Natural killer cell (primary cell): Measurements from ENCODE around the gene TXNDC11. TPM values are rescaled to one million over a fixed set of nuclear protein-coding genes. Genes with fewer than 3 reads are reported as not detected.

Experiments
- ATAC-seq, 3 donors: fragments of 150-1000 bp in 2 of 3; fragments of 200-7000 bp in 1 of 3; cut with Tn5 transposase; 1 replicate in 1 of 3; 2 replicates in 2 of 3; pipeline ENCODE4 v1.10.0; 2021; ENCODE audit warnings: mild to moderate bottlenecking in 2 of 3, moderate library complexity in 2 of 3
- DNase-seq, 2 donors: peaks; one replicate each; pipeline versions ENCODE4 v3.0.0 to v3.0.0-alpha.2; 2013 to 2021; ENCODE audit warnings: mixed read lengths in 1 of 2
- H3K27ac ChIP-seq: one replicate; pipeline ENCODE4 v1.5.1; 2013; ENCODE audit warnings: mild to moderate bottlenecking, low read length
- H3K27me3 ChIP-seq: one replicate; pipeline ENCODE4 v1.6.1; 2013; ENCODE audit warnings: low read length; ENCODE audit not compliant: control insufficient read depth, insufficient read depth
- H3K36me3 ChIP-seq: one replicate; pipeline ENCODE4 v1.6.1; 2013; ENCODE audit warnings: low read length; ENCODE audit not compliant: control insufficient read depth, insufficient read depth
- H3K4me1 ChIP-seq: one replicate; pipeline ENCODE4 v1.6.1; 2013; ENCODE audit warnings: low read length; ENCODE audit not compliant: control insufficient read depth, insufficient read depth
- H3K4me3 ChIP-seq: one replicate; pipeline ENCODE4 v1.5.1; 2013; ENCODE audit warnings: low read length
- H3K9me3 ChIP-seq: one replicate; pipeline ENCODE4 v1.6.1; 2013; ENCODE audit warnings: low read length; ENCODE audit not compliant: control insufficient read depth, insufficient read depth
- H3K27ac Mint-ChIP-seq, 2 donors: one replicate each; pipeline ENCODE4 v1.8.0; 2022; ENCODE audit warnings: mild to moderate bottlenecking in 2 of 2, mixed read lengths in 2 of 2, moderate library complexity in 1 of 2
- H3K27me3 Mint-ChIP-seq, 2 donors: one replicate each; pipeline ENCODE4 v1.8.0; 2022; ENCODE audit warnings: low read depth in 2 of 2, mixed read lengths in 2 of 2
- H3K36me3 Mint-ChIP-seq: one replicate; pipeline ENCODE4 v1.8.0; 2022; ENCODE audit warnings: mixed read lengths
- H3K4me1 Mint-ChIP-seq, 2 donors: one replicate each; pipeline ENCODE4 v1.8.0; 2022; ENCODE audit warnings: mixed read lengths in 2 of 2
- H3K4me3 Mint-ChIP-seq: one replicate; pipeline ENCODE4 v1.8.0; 2022; ENCODE audit warnings: mild to moderate bottlenecking, moderate library complexity, mixed read lengths
- H3K9me3 Mint-ChIP-seq, 2 donors: one replicate each; pipeline ENCODE4 v1.8.0; 2022; ENCODE audit warnings: mixed read lengths in 2 of 2
- CTCF ChIP-seq: fragments of 200-600 bp; IDR thresholded peaks from one replicate; pipeline ENCODE4 v1.8.0; 2022; ENCODE audit warnings: antibody characterized with exemption
- WGBS: methylation state at CpG from one replicate; pipeline ENCODE4 v1.1.7; 2013; ENCODE audit warnings: missing lambda C conversion rate; ENCODE audit not compliant: insufficient coverage; 5-methylcytosine and 5-hydroxymethylcytosine counted together
- intact Hi-C: fragments of 100-400 bp; cut with micrococcal nuclease; formaldehyde crosslinking; loops from one replicate; pipeline ENCODE4 v1.14.2; 2022
- total RNA-seq, 4 donors: library from RNA; stranded (reverse); fragments of 120-200 nt in 1 of 4; gene quantifications; one replicate each; pipeline versions ENCODE4 v1.2.3 to v1.2.4, GENCODE V29; 2013 to 2022

The TXNDC11 gene
- total RNA-seq, 3 donors from 2014 or later (not counting 1 experiment from before 2014, with no cell fraction given): 63.4 to 99.2 (median 68.9) TPM

GRCh38 chr16:11650641-11651591 is 91.7 kb downstream of the TXNDC11 start:
- DNase-seq (no peak), ATAC-seq (no peak)
- Histone ChIP-seq H3K4me3 (no peak overlapping the region), H3K36me3 (no peaks in the 10 kb centered on the region), H3K4me1 (peaks cover 22% of the 10 kb centered on the region), H3K27ac (no peak overlapping the region), H3K9me3 (no peaks in the 10 kb centered on the region), H3K27me3 (peaks cover 4% of the 10 kb centered on the region)
- no peak for TF ChIP-seq CTCF
- H3K4me1 Mint-ChIP-seq: peaks cover 10 to 18% of the 10 kb centered on the region in 2 donors
- 90% methylated on average over 18 of the region's 18 CpGs for WGBS
- no peak overlapping the region for H3K4me3 Mint-ChIP-seq
- no peak overlapping the region for H3K27ac Mint-ChIP-seq
- H3K27me3 Mint-ChIP-seq: peaks cover 19 to 29% of the 10 kb centered on the region in 2 donors
- intact Hi-C loops: no loop called here
- H3K9me3 Mint-ChIP-seq: no peaks in the 10 kb centered on the region
- H3K36me3 Mint-ChIP-seq: no peaks in the 10 kb centered on the region

GRCh38 chr16:11649276-11649675 is 93.4 kb downstream of the TXNDC11 start:
- H3K27ac Mint-ChIP-seq: no peak overlapping the region

GRCh38 chr16:11642765-11643116 is 99.9 kb downstream of the TXNDC11 start:
- no peaks in the 10 kb centered on the region for H3K9me3 Mint-ChIP-seq
- Histone ChIP-seq H3K36me3 (no peaks in the 10 kb centered on the region), H3K4me3 (no peak overlapping the region), H3K4me1 (peaks cover 24% of the 10 kb centered on the region), H3K9me3 (no peaks in the 10 kb centered on the region), H3K27me3 (no peaks in the 10 kb centered on the region), H3K27ac (no peak overlapping the region)
- 50% methylated on average over 1 of the region's 4 CpGs for WGBS
- no peaks in the 10 kb centered on the region for H3K36me3 Mint-ChIP-seq
- TF ChIP-seq CTCF: no peak
- ATAC-seq: no peak
- no peak overlapping the region for H3K4me3 Mint-ChIP-seq
- no peak for DNase-seq
- peaks cover 18 to 23% of the 10 kb centered on the region in 2 donors for H3K4me1 Mint-ChIP-seq
- H3K27me3 Mint-ChIP-seq: peaks cover 0 to 6% of the 10 kb centered on the region in 2 donors
- H3K27ac Mint-ChIP-seq: no peak overlapping the region
- intact Hi-C loops: loop anchor here (5.0 kb wide), 1 partner anchor 235 kb away; no protein-coding TSS in a partner anchor

More at GRCh38 chr16:11649276-11649675, 93.4 kb downstream of the TXNDC11 start:
- H3K4me3 ChIP-seq: no peak overlapping the region
- Mint-ChIP-seq H3K36me3 (no peaks in the 10 kb centered on the region), H3K4me1 (peaks cover 4 to 9% of the 10 kb centered on the region in 2 donors), H3K4me3 (no peak overlapping the region), H3K27me3 (peaks cover 19 to 26% of the 10 kb centered on the region in 2 donors), H3K9me3 (no peaks in the 10 kb centered on the region)
- H3K4me1 ChIP-seq: peaks cover 8% of the 10 kb centered on the region
- no peaks in the 10 kb centered on the region for H3K36me3 ChIP-seq
- intact Hi-C loops: no loop called here
- H3K9me3 ChIP-seq: no peaks in the 10 kb centered on the region
- H3K27me3 ChIP-seq: no peaks in the 10 kb centered on the region
- 89% methylated on average over 6 of the region's 7 CpGs for WGBS
- DNase-seq (no peak), ATAC-seq (no peak)
- no peak overlapping the region for H3K27ac ChIP-seq
- TF ChIP-seq CTCF: no peak
